Transverse colon (tissue), 4 donors: ENCODE measurements around the gene LRRC61.

ENCODE experiments used
- CTCF ChIP-seq, 5 experiments: fragments of 200-600 bp in 3 of 5; fragments of 450-650 bp in 2 of 5; sonication (generic) in 3 of 5; IDR thresholded peaks; 1 replicate in 2 of 5; 2 replicates in 3 of 5; pipeline ENCODE4 v1.5.1; 2016 to 2017; ENCODE audit warnings: antibody characterized with exemption in 5 of 5, inconsistent platforms in 3 of 5, mild to moderate bottlenecking in 2 of 5, moderate library complexity in 1 of 5
- EP300 ChIP-seq: sonication (generic); formaldehyde crosslinking; IDR thresholded peaks from one replicate; pipeline ENCODE4 v1.6.1; 2017; ENCODE audit warnings: antibody characterized with exemption, low read depth
- POLR2A ChIP-seq: fragments of 450-650 bp; IDR thresholded peaks from one replicate; pipeline ENCODE4 v1.6.1; 2016; ENCODE audit warnings: antibody characterized with exemption, mild to moderate bottlenecking, moderate library complexity
- POLR2AphosphoS5 ChIP-seq, 3 donors: sonication (generic); formaldehyde crosslinking; IDR thresholded peaks; one replicate each; pipeline ENCODE4 v1.6.1; 2016; ENCODE audit warnings: antibody characterized with exemption in 3 of 3

DNA sequence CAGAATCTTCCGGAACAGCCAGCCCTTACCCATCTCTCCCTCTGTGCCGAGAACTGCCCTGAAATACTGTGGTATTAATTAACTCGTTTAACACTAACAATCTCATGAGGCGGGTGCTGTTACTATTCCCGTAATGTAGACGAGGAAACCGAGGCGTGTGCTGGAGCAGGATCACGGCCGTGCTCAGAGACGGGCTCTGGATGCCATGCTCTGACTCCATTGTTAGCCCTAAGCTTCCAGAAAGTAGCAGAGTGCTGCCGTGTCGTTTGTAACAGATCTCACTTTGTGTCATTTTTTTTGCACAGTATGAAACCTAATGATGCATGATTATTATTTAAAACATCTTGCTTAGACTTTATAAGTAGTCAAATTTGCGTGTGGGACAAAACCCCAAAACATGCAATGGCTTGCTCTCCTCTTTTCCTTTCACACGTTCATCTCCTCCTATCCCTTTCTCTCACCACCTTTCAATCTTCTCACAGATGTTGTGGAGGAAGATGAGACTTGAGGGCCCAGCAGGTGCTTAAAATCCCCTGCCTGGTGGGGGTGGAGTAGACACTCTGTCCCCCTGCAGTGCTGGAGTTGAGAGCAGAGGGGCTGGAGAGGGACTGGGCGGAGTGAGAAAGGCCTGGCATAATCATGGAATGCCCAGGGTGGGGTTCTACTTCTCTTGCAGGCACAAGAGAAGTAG, 672 bp downstream of the LRRC61 start:
- TF ChIP-seq CTCF (IDR thresholded peaks at IDR 0.05) (no peak), POLR2AphosphoS5 (IDR thresholded peaks at IDR 0.05) (no peak), POLR2A (no peak), EP300 (no peak)
